Measurements from ENCODE around the gene CEP72. TPM values are rescaled to one million over a fixed set of nuclear protein-coding genes. Genes with fewer than 3 reads are reported as not detected.

The CEP72 gene
- total RNA-seq, 1 donor from 2014 or later, result 4.7 TPM

GRCh38 chr5:659496-660263, 47.5 kb downstream of the CEP72 start:
- no peak for DNase-seq (ENCODE audit: low read depth)

DNA sequence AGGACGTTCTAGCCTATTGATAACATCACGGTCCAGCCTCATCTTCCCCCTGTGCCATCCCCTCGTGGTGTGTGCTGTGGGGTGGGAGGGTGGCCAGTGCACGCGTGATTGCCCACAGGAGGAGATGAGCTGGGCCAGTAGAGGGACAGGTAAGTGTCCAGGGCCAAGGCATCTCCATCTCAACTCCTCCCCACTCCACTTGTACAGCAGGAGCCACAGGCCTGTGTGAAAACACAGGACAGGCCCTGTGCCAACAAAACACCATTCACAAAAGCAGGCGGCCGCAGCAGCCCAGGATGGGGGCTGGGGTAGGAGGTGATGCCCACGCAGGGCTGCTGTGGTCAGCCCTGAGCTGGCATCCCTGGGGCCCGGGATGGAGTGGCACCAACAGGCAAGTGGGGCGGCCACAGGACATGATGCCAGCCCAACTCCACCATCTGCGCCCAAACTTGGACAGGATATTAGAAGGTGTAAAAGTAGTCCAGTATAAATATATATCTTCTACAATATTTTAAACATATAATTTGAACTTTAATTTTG, 48.4 kb downstream of the CEP72 start:
- no peak for DNase-seq (ENCODE audit: low read depth)

GRCh38 chr5:661891-662750, 50.0 kb downstream of the CEP72 start:
- DNase-seq (ENCODE audit: low read depth), result no peak

GRCh38 chr5:662751-663435, 50.8 kb downstream of the CEP72 start:
- DNase-seq (ENCODE audit: low read depth), result no peak

- DNase-seq (ENCODE audit: low read depth), result no peak
These were observed 51.5 kb downstream of the CEP72 start for GRCh38 chr5:663436-664342.

GRCh38 chr5:664343-664993, 52.3 kb downstream of the CEP72 start:
- no peak for DNase-seq (ENCODE audit: low read depth)

GRCh38 chr5:664994-665360, 52.8 kb downstream of the CEP72 start:
- no peak for DNase-seq (ENCODE audit: low read depth)

- DNase-seq (ENCODE audit: low read depth), result no peak
These were observed 53.4 kb downstream of the CEP72 start for GRCh38 chr5:665541-665955.

- DNase-seq (ENCODE audit: low read depth), result no peak
These were observed 54.0 kb downstream of the CEP72 start for GRCh38 chr5:665956-666711.

- DNase-seq (ENCODE audit: low read depth), result peak; percentile 43
These were observed 54.8 kb downstream of the CEP72 start for GRCh38 chr5:666816-667498.

- no peak for DNase-seq (ENCODE audit: low read depth)
These were observed 56.3 kb downstream of the CEP72 start for GRCh38 chr5:668283-668995.

DNA sequence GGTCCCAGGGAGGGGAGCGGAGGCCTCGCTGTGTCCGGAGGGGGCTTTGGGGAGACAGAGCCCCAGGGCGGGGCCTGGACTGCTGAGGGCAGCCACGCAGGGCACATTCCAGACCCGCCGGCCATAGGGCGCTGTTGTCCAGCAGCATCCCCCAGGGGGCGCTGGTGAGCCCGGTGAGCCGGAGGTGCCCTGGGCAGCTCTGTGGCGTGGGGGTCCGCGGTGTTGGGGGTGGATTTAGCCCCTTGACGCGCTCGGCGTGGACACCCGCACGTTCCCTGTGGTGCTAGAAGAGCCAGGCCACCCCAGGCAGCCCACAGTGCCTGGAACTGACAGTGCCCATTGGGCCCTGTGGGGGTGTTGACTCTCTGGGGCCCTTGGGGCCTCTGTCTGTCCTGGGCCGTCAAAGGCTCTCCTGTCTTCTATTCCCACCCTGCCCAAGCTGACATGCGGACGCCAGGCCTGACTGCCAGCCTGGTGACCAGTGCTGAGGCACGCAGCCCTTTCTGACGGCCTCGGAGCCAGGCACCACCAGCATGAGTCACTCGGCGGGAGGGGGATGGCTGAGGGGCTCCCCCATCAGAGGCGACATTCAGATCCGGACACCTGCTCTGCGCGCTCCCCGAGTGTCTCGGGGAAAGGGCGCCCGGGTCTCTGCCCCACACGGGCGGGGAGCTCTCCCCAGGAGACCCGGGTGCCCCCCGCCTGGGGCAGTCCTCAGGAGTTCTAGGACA, 57.1 kb downstream of the CEP72 start:
- DNase-seq (ENCODE audit: low read depth), result no peak

DNA sequence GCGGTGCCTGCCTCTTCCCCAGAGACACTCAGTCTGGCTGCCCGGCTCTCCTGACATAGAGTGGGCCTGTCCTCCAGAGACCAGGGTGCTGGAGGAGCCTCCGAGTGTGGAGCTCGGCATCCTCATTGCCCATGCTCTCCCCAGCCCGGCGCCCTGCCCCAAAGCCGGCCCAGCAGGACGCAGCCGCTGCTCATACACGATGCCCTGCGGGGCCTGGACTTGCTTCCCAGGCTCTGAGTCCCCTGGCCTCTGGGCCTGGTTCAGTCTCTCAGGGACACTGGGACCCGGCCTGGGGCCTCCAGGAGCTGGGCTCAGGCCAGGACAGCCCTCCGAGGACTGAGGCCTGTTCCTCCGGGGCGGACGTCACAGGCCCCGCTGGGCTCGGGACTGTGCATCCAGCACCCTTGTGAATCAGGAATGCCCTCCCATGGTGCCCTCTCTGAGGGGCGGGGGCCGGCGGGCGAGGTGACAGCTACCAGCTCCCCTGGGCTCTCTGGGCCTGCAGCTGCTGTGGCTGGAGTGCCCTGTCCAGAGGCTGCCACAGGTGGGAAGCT, 57.8 kb downstream of the CEP72 start:
- no peak for DNase-seq (ENCODE audit: low read depth)

GRCh38 chr5:670396-671270, 58.5 kb downstream of the CEP72 start:
- no peak for DNase-seq (ENCODE audit: low read depth)

DNA sequence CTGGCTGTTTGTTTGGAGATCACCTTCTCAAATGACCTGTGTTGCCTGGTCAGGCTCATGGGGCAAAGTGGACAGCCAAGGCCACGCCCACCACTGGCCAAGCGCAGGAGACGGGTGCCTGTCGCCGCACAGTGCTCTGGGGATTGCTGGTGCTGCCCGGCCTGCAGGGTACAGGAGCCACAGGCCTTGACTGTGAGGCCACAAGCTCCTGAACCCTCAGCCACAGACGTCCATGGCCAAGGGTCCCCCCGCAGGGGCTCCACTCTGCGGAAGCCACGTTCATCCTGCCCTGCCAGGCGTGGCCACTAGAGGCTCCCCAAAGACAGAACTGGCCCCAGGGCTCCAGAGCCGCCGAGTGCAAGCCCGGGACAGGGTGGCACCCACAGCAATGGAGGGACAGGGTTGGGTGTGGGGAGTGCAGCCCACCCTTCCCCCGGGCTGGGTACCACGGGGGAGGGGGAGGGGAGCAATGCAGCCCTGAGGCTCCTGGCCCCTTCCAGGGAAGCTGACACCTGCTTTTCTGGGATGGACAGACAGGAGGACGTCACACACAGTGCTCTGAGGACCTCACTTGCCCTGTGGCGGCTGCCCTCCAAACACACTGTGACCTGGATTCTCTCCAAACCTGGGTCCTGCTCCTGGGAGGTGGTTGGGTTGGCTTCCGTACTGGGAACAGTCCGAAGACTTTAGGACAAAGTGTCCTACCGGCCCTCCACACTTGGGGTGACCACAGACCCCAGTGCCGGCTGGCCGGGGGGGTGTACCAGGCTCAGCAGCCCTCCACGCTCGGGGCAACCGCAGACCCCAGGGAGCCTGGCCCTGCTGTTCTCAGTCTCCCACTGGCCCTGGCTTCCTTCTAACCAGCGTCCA, 59.6 kb downstream of the CEP72 start:
- DNase-seq (ENCODE audit: low read depth), result peak; percentile 28
